ENCODE data around the gene GPR37L1.
"Not testable (repeated sequence)": the region's sequence is repeated elsewhere in the genome, so short reads cannot be mapped to it uniquely, and the experiment has no call there.

Gene GPR37L1

DNA sequence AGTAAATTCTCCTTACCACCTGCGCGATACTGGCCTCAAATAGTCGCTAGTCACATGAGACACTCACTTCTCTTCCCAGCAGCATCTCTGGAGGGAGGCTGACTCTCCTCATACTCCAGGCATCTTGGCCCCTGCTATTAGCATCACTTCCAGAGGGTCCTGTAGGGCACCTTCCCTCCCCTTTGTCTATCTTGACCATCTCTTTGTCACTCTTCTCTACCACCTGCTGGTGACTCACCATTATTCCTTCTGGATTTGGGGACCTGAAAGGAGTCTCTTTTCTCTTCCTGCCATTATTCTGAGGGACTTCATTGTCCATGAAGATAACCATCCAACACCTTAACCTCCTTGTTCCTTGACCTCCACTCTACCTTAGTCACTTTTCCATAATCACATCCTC lies 31.7 kb upstream of the GPR37L1 start:
- H3K4me3 ChIP-seq (ENCODE audit: low read depth, low read length): no peak overlapping the region
- H3K27me3 ChIP-seq (ENCODE audit: control insufficient read depth, insufficient read depth, low read length): no peaks in the 10 kb centered on the region
- H3K4me1 ChIP-seq (ENCODE audit: control insufficient read depth, insufficient read depth, low read length): peaks cover 20% of the 10 kb centered on the region
- H3K9ac ChIP-seq (ENCODE audit: low read depth, low read length): no peak overlapping the region
- no peaks in the 10 kb centered on the region for H3K9me3 ChIP-seq (ENCODE audit: control insufficient read depth, insufficient read depth, low read length)
- no peaks in the 10 kb centered on the region for H3K36me3 ChIP-seq (ENCODE audit: control insufficient read depth, insufficient read depth, low read length)

DNA sequence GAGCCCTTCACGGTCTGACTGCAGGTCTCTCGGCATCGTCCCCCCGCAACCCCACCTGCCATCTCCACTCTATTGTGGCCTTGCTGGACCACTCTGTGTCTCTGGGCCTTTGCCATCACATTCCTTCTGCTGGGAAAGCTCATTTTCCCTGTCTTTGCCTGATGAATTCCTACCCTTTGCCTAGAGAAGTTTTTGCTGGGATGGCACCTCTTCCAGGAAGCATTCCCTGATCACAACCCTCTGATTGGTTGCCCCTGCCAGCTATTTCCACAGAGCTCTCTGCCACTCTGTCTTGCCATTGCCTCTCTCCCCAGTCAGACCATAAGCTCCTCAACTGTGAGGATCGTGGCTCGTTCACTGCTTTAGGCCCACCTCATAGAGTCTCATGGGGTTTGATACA lies 28.9 kb upstream of the GPR37L1 start:
- Histone ChIP-seq H3K36me3 (ENCODE audit: control insufficient read depth, insufficient read depth, low read length) (no peaks in the 10 kb centered on the region), H3K9me3 (ENCODE audit: control insufficient read depth, insufficient read depth, low read length) (no peaks in the 10 kb centered on the region), H3K4me3 (ENCODE audit: low read depth, low read length) (no peak overlapping the region), H3K4me1 (ENCODE audit: control insufficient read depth, insufficient read depth, low read length) (no peaks in the 10 kb centered on the region), H3K27me3 (ENCODE audit: control insufficient read depth, insufficient read depth, low read length) (no peaks in the 10 kb centered on the region), H3K9ac (ENCODE audit: low read depth, low read length) (no peak overlapping the region)

DNA sequence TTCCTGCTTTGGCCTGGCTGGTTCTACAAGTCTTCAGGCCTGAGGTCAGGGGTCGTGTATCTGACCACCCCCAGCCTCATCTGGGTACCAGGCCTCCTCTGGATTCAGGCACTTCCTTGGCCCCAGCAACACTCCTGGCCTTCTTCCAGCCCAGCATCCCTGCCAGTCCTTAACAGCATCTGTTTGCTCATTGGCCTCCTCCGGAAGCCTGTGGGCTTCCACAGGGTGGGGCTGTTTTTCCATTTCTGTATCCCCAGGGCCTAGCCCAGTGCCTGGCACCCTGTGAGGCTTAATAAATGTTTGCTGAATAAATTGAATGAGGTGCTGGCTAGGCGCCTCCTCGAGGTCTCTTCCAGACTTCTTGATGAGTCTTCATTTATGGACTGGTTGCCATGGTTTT lies 21.5 kb upstream of the GPR37L1 start:
- Histone ChIP-seq H3K9ac (ENCODE audit: low read depth, low read length) (no peak overlapping the region), H3K9me3 (ENCODE audit: control insufficient read depth, insufficient read depth, low read length) (no peaks in the 10 kb centered on the region), H3K4me3 (ENCODE audit: low read depth, low read length) (no peak overlapping the region), H3K36me3 (ENCODE audit: control insufficient read depth, insufficient read depth, low read length) (no peaks in the 10 kb centered on the region), H3K27me3 (ENCODE audit: control insufficient read depth, insufficient read depth, low read length) (no peaks in the 10 kb centered on the region), H3K4me1 (ENCODE audit: control insufficient read depth, insufficient read depth, low read length) (peaks cover 19% of the 10 kb centered on the region)

DNA sequence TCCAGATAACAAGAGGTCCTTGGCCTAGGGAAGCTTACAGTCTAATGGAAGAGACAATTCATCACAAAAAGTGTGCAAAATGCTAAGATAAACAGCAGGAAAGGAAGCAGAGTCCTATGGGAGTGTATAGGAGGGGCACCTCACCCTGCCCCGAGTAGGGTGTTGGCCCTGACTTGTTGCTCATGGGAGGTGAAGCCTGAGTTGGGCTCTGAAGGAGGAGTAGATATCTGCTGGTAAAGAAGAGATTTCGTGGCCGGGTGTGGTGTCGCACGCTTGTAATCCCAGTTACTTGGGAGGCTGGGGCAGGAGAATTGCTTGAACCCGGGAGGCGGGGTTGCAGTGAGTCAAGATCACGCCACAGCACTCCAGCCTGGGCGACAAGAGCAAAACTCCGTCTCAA lies 18.6 kb upstream of the GPR37L1 start:
- Histone ChIP-seq H3K9ac (ENCODE audit: low read depth, low read length) (no peak overlapping the region), H3K4me3 (ENCODE audit: low read depth, low read length) (no peak overlapping the region), H3K27me3 (ENCODE audit: control insufficient read depth, insufficient read depth, low read length) (no peaks in the 10 kb centered on the region), H3K4me1 (ENCODE audit: control insufficient read depth, insufficient read depth, low read length) (peaks cover 26% of the 10 kb centered on the region), H3K36me3 (ENCODE audit: control insufficient read depth, insufficient read depth, low read length) (no peaks in the 10 kb centered on the region), H3K9me3 (ENCODE audit: control insufficient read depth, insufficient read depth, low read length) (no peaks in the 10 kb centered on the region)

DNA sequence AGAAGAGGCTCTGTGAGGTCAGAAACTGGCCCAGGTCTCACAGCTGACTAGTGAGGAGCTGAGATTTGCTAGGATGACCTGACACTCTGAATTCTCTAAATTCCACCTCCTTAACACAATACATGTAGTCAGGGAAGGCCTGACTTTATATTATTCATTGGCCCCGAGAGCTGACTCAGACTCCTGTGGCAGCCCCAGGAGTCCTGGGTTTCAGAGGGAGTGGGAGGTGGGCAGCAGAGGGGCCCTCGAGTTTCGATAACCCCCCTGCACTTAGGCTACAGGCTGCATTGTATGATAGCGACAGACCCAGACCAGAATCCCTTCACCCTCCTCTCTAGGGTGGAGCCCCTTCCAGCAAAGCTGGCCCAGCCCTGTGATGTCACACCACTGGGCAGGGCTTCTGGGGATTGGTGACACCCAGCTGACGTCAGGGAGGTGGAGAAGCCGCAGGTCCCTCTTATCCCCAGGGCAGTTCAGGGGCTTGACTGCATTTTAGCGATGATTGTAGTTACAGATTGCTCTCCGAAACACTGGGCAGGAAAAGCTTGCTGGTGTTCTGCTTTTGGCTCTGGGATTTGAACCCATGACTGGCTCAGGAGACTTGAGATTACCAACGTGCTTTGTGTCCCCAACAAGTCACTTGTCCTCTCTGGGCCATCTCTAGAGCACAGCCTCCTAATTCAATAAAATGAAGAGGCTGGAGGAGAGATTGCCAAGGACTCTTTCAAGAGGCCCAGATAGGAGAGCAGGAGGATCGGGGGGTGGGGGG lies 17.0 kb upstream of the GPR37L1 start:
- Histone ChIP-seq H3K4me1 (ENCODE audit: control insufficient read depth, insufficient read depth, low read length) (peaks cover 25% of the 10 kb centered on the region), H3K27me3 (ENCODE audit: control insufficient read depth, insufficient read depth, low read length) (no peaks in the 10 kb centered on the region), H3K36me3 (ENCODE audit: control insufficient read depth, insufficient read depth, low read length) (no peaks in the 10 kb centered on the region), H3K4me3 (ENCODE audit: low read depth, low read length) (peak overlapping the region; percentile 18), H3K9me3 (ENCODE audit: control insufficient read depth, insufficient read depth, low read length) (no peaks in the 10 kb centered on the region), H3K9ac (ENCODE audit: low read depth, low read length) (no peak overlapping the region)

DNA sequence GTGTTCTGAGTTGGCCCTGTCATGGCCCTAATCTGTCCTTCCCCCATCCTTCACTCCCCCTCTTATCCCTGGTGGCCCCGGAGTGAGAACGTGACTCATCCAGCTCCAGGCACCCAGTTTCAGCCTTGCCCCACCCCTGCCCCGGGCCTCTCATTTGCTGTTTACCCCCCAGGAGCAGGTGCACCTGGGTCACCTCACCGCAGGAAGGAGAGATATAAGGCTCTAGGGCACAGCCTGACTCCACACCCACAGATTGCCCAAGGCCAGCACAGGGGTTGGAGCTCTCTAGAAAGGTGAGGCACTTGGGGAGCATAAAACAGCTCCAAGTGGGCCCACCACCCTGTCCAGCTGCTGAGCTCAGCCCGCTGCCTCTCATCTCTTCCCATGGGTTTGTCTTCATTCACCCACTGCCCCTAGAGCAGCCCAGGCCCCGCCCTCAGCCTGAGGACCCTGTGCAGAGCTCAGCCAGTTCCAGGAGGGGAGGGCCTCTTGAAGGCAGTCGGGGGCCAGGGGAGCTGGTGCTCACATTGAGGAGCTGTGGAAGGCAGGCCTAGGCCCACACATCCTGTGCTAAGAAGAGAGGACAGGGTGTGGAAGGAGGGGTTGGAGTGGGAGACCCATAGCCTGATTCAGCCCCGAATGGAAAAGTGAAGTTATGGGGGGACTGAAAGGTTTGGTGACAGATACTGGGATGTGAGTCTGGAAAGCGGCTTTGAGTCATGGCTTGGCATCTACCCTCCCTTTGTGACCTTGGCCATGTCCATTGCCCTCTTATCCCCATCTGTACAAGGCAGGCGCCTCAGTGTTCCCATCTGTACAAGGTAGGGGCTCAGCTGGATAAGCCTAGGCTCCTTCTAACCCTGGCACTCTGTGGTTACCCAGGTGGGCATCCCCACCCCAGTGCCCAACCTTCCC lies 16.1 kb upstream of the GPR37L1 start:
- no peak overlapping the region for H3K9ac ChIP-seq (ENCODE audit: low read depth, low read length)

DNA sequence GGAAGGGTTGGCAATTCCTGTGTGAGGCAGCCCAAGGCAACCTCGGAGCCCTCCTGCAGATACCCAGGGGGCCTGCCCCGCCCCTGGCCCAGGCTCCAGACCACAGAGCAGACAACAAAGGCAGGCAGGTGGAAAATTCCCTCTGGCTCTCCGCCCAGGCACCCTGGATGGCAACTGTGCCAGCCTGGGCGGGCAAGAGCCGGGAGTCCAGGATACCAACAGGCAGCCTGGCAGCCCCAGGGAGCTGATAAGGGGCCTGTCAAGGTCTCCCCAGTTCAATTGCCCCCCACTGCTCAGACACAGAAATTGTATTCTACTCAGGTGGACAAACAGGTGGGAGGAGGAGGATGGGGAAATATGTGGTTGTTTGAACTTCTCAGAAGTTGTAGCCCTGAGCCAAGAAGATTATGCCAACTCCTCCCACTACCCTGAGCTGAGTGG lies 15.4 kb upstream of the GPR37L1 start:
- H3K4me1 ChIP-seq (ENCODE audit: control insufficient read depth, insufficient read depth, low read length): peaks cover 17% of the 10 kb centered on the region

More for the DNA sequence above, 16.1 kb upstream of the GPR37L1 start:
- Histone ChIP-seq H3K4me3 (ENCODE audit: low read depth, low read length) (peak overlapping the region; percentile 18), H3K27me3 (ENCODE audit: control insufficient read depth, insufficient read depth, low read length) (no peaks in the 10 kb centered on the region), H3K4me1 (ENCODE audit: control insufficient read depth, insufficient read depth, low read length) (peaks cover 17% of the 10 kb centered on the region), H3K9me3 (ENCODE audit: control insufficient read depth, insufficient read depth, low read length) (no peaks in the 10 kb centered on the region), H3K36me3 (ENCODE audit: control insufficient read depth, insufficient read depth, low read length) (no peaks in the 10 kb centered on the region)

DNA sequence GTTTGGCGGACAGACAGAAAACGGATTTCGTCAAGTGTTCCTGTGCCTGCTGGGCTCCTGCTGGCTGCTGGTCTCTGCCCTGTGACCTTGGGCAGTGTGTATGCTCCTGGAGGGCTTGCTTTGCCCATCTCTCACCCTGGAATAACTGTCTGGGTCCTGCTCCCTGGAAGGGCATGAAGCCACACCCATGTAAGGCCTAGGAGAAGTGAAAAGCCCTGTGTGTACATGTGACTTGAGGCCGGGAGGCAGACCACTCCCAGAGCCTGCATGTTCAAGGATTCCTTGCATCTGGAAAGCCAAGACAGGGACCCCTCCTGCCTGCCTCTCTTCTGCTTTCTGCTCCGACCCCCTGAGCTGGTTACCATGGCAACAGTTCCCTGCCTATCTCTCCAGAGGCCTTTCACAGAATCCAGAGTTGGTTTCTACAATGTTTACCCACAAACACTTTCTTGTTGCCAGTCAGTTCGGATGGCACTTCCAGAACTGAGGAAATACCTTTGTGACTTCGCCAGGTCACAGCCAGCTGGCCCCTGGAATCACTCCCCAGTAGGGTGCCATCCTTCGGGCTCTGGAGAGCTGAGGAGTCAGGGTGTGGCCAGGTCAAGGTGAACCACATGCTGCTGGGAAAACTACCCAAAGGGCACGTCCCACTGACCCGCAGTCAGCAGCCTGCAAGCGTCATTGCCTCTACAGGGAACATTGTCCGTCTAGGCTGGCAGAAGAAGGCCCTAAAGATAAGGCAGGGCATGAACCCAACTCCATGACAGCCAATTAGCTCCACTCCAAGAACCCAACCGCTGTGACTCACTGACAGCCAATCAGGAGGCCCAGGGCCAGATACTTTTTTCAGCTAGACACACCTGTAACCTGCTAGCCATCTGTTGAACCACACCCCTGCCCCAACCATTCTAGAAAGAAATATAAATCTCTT lies 14.7 kb upstream of the GPR37L1 start:
- no peaks in the 10 kb centered on the region for H3K9me3 ChIP-seq (ENCODE audit: control insufficient read depth, insufficient read depth, low read length)
- H3K4me1 ChIP-seq (ENCODE audit: control insufficient read depth, insufficient read depth, low read length): peaks cover 17% of the 10 kb centered on the region
- no peaks in the 10 kb centered on the region for H3K27me3 ChIP-seq (ENCODE audit: control insufficient read depth, insufficient read depth, low read length)
- H3K9ac ChIP-seq (ENCODE audit: low read depth, low read length): no peak overlapping the region
- H3K36me3 ChIP-seq (ENCODE audit: control insufficient read depth, insufficient read depth, low read length): no peaks in the 10 kb centered on the region
- no peak overlapping the region for H3K4me3 ChIP-seq (ENCODE audit: low read depth, low read length)

More for the DNA sequence above, 15.4 kb upstream of the GPR37L1 start:
- Histone ChIP-seq H3K9me3 (ENCODE audit: control insufficient read depth, insufficient read depth, low read length) (no peaks in the 10 kb centered on the region), H3K27me3 (ENCODE audit: control insufficient read depth, insufficient read depth, low read length) (no peaks in the 10 kb centered on the region), H3K9ac (ENCODE audit: low read depth, low read length) (no peak overlapping the region), H3K36me3 (ENCODE audit: control insufficient read depth, insufficient read depth, low read length) (no peaks in the 10 kb centered on the region), H3K4me3 (ENCODE audit: low read depth, low read length) (no peak overlapping the region)

DNA sequence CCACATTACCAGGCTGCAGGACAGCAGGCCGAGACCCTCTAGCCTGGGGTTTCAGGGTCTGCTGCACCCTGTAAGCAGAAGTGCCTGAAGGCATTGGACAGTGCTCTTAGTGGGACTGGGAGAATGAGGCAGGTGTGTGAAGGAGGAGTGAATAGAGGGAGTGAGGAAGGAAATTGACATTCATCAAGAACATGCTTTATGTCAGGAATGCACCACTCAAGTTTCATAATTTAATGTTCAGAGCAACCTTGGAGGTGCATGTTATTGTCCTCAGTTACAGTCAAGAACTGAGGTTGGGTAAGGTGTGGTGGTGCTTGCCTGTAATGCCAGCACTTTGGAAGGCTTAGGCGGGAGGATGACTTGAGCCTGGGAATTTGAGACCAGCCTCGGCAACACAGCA lies 11.7 kb upstream of the GPR37L1 start:
- Histone ChIP-seq H3K9ac (ENCODE audit: low read depth, low read length) (no peak overlapping the region), H3K9me3 (ENCODE audit: control insufficient read depth, insufficient read depth, low read length) (no peaks in the 10 kb centered on the region), H3K27me3 (ENCODE audit: control insufficient read depth, insufficient read depth, low read length) (no peaks in the 10 kb centered on the region), H3K4me1 (ENCODE audit: control insufficient read depth, insufficient read depth, low read length) (peaks cover 26% of the 10 kb centered on the region), H3K36me3 (ENCODE audit: control insufficient read depth, insufficient read depth, low read length) (no peaks in the 10 kb centered on the region), H3K4me3 (ENCODE audit: low read depth, low read length) (no peak overlapping the region)

DNA sequence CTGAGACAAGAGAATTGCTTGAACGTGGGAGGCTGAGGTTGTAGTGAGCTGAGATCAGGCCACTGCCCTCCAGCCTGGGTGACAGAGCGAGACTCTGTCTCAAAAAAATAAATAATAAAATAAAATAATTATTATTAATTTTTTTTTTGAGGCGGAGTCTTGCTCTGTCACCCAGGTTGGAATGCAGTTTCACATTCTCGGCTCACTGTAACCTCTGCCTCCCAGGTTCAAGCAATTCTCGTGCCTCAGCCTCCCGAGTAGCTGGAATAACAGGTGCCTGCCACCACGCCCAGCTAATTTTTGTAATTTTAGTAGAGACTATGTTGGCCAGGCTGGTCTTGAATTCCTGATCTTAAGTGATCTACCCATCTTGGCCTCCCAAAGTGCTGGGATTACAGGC lies 11.1 kb upstream of the GPR37L1 start:
- H3K4me3 ChIP-seq (ENCODE audit: low read depth, low read length); H3K9ac ChIP-seq (ENCODE audit: low read depth, low read length); H3K9me3 ChIP-seq (ENCODE audit: control insufficient read depth, insufficient read depth, low read length); H3K36me3 ChIP-seq (ENCODE audit: control insufficient read depth, insufficient read depth, low read length); H3K27me3 ChIP-seq (ENCODE audit: control insufficient read depth, insufficient read depth, low read length): not testable (repeated sequence)
- H3K4me1 ChIP-seq (ENCODE audit: control insufficient read depth, insufficient read depth, low read length): peaks cover 21% of the 10 kb centered on the region
